Measurements from ENCODE around the gene NGB.
"Not testable (repeated sequence)": the region's sequence is repeated elsewhere in the genome, so short reads cannot be mapped to it uniquely, and the experiment has no call there.

The NGB gene

GRCh38 chr14:77284066-77284465 lies 13.1 kb upstream of the NGB start:
- DNase-seq (ENCODE audit: low read depth in 1 of 2, low spot score in 1 of 2): no peak
- H3K4me3 ChIP-seq (replicated peaks; ENCODE audit: insufficient read depth, low read length): no peak overlapping the region
- no peaks in the 10 kb centered on the region for H3K27me3 ChIP-seq (ENCODE audit: insufficient read depth, poor library complexity, severe bottlenecking)
- TF ChIP-seq POLR2AphosphoS5 (IDR thresholded peaks at IDR 0.05; ENCODE audit: low read depth) (no peak), REST (IDR thresholded peaks at IDR 0.05; ENCODE audit: insufficient replicate concordance, low read depth) (no peak), GABPA (IDR thresholded peaks at IDR 0.05; ENCODE audit: low read depth) (no peak), CTCF (IDR thresholded peaks at IDR 0.05; ENCODE audit: insufficient read depth, low read length) (no peak), SPI1 (IDR thresholded peaks at IDR 0.05; ENCODE audit: borderline replicate concordance, low read depth) (no peak)
- no peak overlapping the region for H3K27ac ChIP-seq (replicated peaks)

DNA sequence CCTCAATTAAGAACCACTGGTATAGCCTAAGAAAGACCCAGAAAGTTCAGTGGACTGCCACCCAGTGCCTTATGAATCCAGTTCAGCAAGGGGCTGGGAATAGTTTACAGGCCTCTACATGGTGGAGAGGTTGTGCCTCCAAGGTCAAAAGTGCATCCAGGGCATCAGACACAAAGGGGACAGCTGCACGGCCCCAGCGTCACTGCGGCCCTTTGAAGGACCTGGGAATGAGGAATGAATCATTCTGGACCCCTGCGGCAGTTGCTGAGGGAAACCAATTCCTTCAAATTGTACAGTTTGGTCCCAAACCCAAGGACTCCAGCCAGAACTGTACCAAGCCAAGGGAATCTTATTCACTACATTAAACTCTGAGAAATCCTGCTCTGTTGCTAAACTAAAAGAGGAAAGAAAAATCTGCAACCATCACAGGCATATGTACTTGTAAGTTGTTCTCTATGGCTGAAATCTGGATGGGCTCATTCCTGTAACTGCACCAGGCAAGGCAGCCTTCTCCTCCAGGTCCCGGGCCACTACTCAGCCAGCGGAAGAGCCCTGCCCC lies 10.9 kb upstream of the NGB start:
- DNase-seq (ENCODE audit: low read depth in 1 of 2, low spot score in 1 of 2): no peak
- TF ChIP-seq REST (IDR thresholded peaks at IDR 0.05; ENCODE audit: insufficient replicate concordance, low read depth) (no peak), GABPA (IDR thresholded peaks at IDR 0.05; ENCODE audit: low read depth) (no peak), CTCF (IDR thresholded peaks at IDR 0.05; ENCODE audit: insufficient read depth, low read length) (no peak), SPI1 (IDR thresholded peaks at IDR 0.05; ENCODE audit: borderline replicate concordance, low read depth) (no peak), POLR2AphosphoS5 (IDR thresholded peaks at IDR 0.05; ENCODE audit: low read depth) (no peak)
- no peaks in the 10 kb centered on the region for H3K27me3 ChIP-seq (ENCODE audit: insufficient read depth, poor library complexity, severe bottlenecking)
- H3K27ac ChIP-seq (replicated peaks): no peak overlapping the region
- H3K4me3 ChIP-seq (replicated peaks; ENCODE audit: insufficient read depth, low read length): no peak overlapping the region

DNA sequence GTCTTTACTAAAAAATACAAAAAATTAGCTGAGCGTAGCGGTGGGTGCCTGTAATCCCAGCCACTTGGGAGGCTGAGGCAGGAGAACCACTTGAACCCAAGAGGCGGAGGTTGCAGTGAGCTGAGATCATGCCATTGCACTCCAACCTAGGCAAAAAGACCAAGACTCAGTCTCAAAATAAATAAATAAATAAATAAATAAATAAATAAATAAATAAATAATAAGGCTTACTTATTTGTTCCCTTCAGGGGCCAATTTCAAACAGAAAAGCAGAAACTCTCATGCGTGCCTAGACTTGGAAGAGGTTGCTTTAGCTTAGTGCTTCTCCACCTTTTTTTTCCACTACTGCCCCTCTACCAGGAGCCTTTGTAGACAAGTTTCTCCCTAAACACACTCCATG lies 9.9 kb upstream of the NGB start:
- not testable (repeated sequence) for DNase-seq (ENCODE audit: low read depth in 1 of 2, low spot score in 1 of 2); H3K4me3 ChIP-seq (replicated peaks; ENCODE audit: insufficient read depth, low read length); H3K27ac ChIP-seq (replicated peaks); H3K27me3 ChIP-seq (ENCODE audit: insufficient read depth, poor library complexity, severe bottlenecking)

DNA sequence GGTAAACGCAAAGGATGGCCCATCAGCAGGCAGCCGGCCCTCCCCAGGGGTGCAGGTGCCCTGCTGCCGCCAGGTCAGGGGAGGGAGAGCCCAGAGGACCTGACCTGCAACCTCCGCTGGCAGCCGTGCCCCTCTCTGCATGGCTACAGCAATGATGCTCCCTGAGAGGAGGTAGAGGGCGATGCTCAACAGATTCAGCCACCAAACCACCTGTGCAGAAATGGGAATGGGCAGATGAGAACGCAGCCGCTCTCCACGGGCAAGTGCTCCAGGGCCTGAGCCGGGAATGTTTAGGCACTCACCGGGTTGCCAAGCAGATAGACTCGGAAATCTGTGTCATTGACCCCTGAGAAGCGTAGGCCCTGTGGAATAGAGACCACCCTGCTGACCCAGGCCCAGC lies 8.7 kb upstream of the NGB start:
- Histone ChIP-seq H3K4me3 (replicated peaks; ENCODE audit: insufficient read depth, low read length) (no peak overlapping the region), H3K27ac (replicated peaks) (no peak overlapping the region), H3K27me3 (ENCODE audit: insufficient read depth, poor library complexity, severe bottlenecking) (no peaks in the 10 kb centered on the region)
- no peak for TF ChIP-seq GABPA (IDR thresholded peaks at IDR 0.05; ENCODE audit: low read depth)
- TF ChIP-seq CTCF (IDR thresholded peaks at IDR 0.05; ENCODE audit: insufficient read depth, low read length): no peak
- TF ChIP-seq REST (IDR thresholded peaks at IDR 0.05; ENCODE audit: insufficient replicate concordance, low read depth): no peak
- no peak for TF ChIP-seq SPI1 (IDR thresholded peaks at IDR 0.05; ENCODE audit: borderline replicate concordance, low read depth)
- no peak for DNase-seq (ENCODE audit: low read depth in 1 of 2, low spot score in 1 of 2)
